K562 (cell line): ENCODE results near the gene TRERF1. TPM values are rescaled to one million over a fixed set of nuclear protein-coding genes. Genes with fewer than 3 reads are reported as not detected.

Experiments used
- ARID4B ChIP-seq: sonication (generic); formaldehyde crosslinking; IDR thresholded peaks from 2 replicates; pipeline ENCODE4 v1.8.0; 2022; ENCODE audit warnings: mild to moderate bottlenecking, missing genetic modification reagents
- EHMT2 ChIP-seq: fragments of 450-650 bp; IDR thresholded peaks from 2 replicates; pipeline ENCODE4 v1.6.1; 2018; ENCODE audit warnings: antibody characterized with exemption
- HDAC1 ChIP-seq, 2 experiments: fragments of 450-650 bp; IDR thresholded peaks; 2 replicates each; pipeline ENCODE4 v1.6.1; 2016 to 2017; ENCODE audit warnings: inconsistent platforms in 1 of 2, mild to moderate bottlenecking in 1 of 2, moderate library complexity in 1 of 2
- MAX ChIP-seq: sonication (generic); formaldehyde crosslinking; IDR thresholded peaks from 2 replicates; pipeline ENCODE4 v1.9.0; 2022; ENCODE audit warnings: mild to moderate bottlenecking, missing genetic modification reagents
- MIER1 ChIP-seq: fragments of 450-650 bp; IDR thresholded peaks from 2 replicates; pipeline ENCODE4 v1.6.1; 2016; ENCODE audit warnings: antibody characterized with exemption, mild to moderate bottlenecking, low read depth
- MNT ChIP-seq, 2 experiments: fragments of 450-650 bp; conservative IDR thresholded peaks; 2 replicates each; pipeline ENCODE4 v1.6.1; 2017; ENCODE audit warnings: mild to moderate bottlenecking in 2 of 2, moderate library complexity in 2 of 2
- NFYB ChIP-seq: IDR thresholded peaks from 2 replicates; pipeline ENCODE4 v1.6.1; 2011; ENCODE audit warnings: mild to moderate bottlenecking, moderate library complexity; ENCODE audit not compliant: insufficient read length; ENCODE audit errors: extremely low read depth
- SIN3A ChIP-seq, 2 experiments: fragments of 150-350 bp in 1 of 2; IDR thresholded peaks; 2 replicates each; pipeline ENCODE4 v1.6.1; 2011 to 2016; ENCODE audit warnings: borderline replicate concordance in 2 of 2, low read depth in 2 of 2, low read length in 2 of 2, mild to moderate bottlenecking in 2 of 2, moderate library complexity in 2 of 2; ENCODE audit not compliant: control insufficient read depth in 1 of 2
- TSC22D4 ChIP-seq: fragments of 450-650 bp; IDR thresholded peaks from 2 replicates; pipeline ENCODE4 v1.6.1; 2016; ENCODE audit warnings: missing genetic modification characterization, missing biosample characterization, control low read depth
- USF1 ChIP-seq: sonication (generic); formaldehyde crosslinking; IDR thresholded peaks from 2 replicates; pipeline ENCODE4 v1.9.0; 2022; ENCODE audit warnings: mild to moderate bottlenecking, missing genetic modification reagents
- USF2 ChIP-seq: sonication (generic); formaldehyde crosslinking; IDR thresholded peaks from 2 replicates; pipeline ENCODE4 v1.5.0; 2020; ENCODE audit warnings: missing genetic modification reagents
- ZBTB9 ChIP-seq: fragments of 450-650 bp; formaldehyde crosslinking; IDR thresholded peaks from 2 replicates; pipeline ENCODE4 v1.4.0; 2020; ENCODE audit warnings: mild to moderate bottlenecking, moderate library complexity
- ZNF316 ChIP-seq: fragments of 450-650 bp; IDR thresholded peaks from 2 replicates; pipeline ENCODE4 v1.6.1; 2016
- ZNF717 ChIP-seq: fragments of 250-450 bp; sonication (Bioruptor Pico); IDR thresholded peaks from 2 replicates; pipeline ENCODE4 v1.5.0; 2021
- polyA plus RNA-seq, 8 experiments: library from polyadenylated mRNA; depleted of rRNA in 4 of 8; stranded (reverse) in 5 of 8; unstranded in 3 of 8; fragments of >200 nt; fragmentation: Nextera tagmentation in 2 of 8; fragmentation: Illumina TruSeq in 1 of 8; extraction: Ambion mirVana in 2 of 8; extraction: Trizol in 1 of 8; gene quantifications; 2 replicates each; pipeline versions ENCODE4 v1.2.1 to v1.2.3, GENCODE V29; 2011 to 2014; ENCODE audit warnings: inconsistent platforms in 1 of 8, missing spikeins in 1 of 8
- total RNA-seq, 7 experiments: library from RNA; depleted of rRNA in 6 of 7; stranded (reverse); fragments of >200 nt in 6 of 7; fragmentation: Illumina TruSeq in 2 of 7; extraction: Trizol in 2 of 7; gene quantifications; 2 replicates each; pipeline versions ENCODE4 v1.2.1 to v1.2.3, GENCODE V29; 2011 to 2021; ENCODE audit warnings: low replicate concordance in 1 of 7

Gene TRERF1
- total and polyA plus RNA-seq, 9 of the 15 experiments (the other 6 are each of a cell fraction or from before 2014, with no cell fraction given) = 0.04 to 0.20 (median 0.07) TPM; not detected in 3

- TF ChIP-seq ARID4B (CRISPR knock-in tag) (peak; percentile 39; the same call in 1 of the 2 replicates), NFYB (no peak), EHMT2 (peak; percentile 74; the same call in 1 of the 2 replicates), USF2 (CRISPR knock-in tag) (peak; percentile 32; the same call in 1 of the 2 replicates), MNT (conservative IDR thresholded peaks at IDR 0.05) (peak; percentile 79 to 87), MAX (peak; percentile 21; the same call in 1 of the 2 replicates), HDAC1 (IDR thresholded peaks at IDR 0.05) (peak in 1 of 2 experiments; percentile 31; a peak in 1 of 4 replicates), ZBTB9 (CRISPR knock-in tag) (no peak), USF1 (CRISPR knock-in tag) (peak; percentile 41; the same call in 1 of the 2 replicates), MIER1 (peak; percentile 77), ZNF717 (no peak), ZNF316 (peak; percentile 41; the same call in 1 of the 2 replicates), SIN3A (IDR thresholded peaks at IDR 0.05; ENCODE audit: borderline replicate concordance in 2 of 2, control insufficient read depth in 1 of 2, low read depth in 2 of 2, low read length in 2 of 2) (peak in 1 of 2 experiments; percentile 53; a peak in 1 of 4 replicates), TSC22D4 (no peak)
Observed at GRCh38 chr6:42344756-42345155, 107.0 kb downstream of the TRERF1 start (continued).
